SU-DHL-6 (cell line): Measurements from ENCODE around the gene TOMM40L.

ENCODE experiments used
- EZH2phosphoT487 ChIP-seq: fragments of 200-600 bp; sonication (generic), shearing (Covaris generic); conservative IDR thresholded peaks from 2 replicates; pipeline ENCODE4 v1.6.1; 2018; ENCODE audit warnings: mild to moderate bottlenecking, antibody characterized with exemption, low read length, moderate library complexity, mixed read lengths
- TF ChIP-seq, protein P1 (sequence below): fragments of 200-600 bp; sonication (generic); IDR thresholded peaks from one replicate; pipeline ENCODE4 v1.5.1; 2017; ENCODE audit warnings: antibody characterized with exemption, mild to moderate bottlenecking, low read length, moderate library complexity; ENCODE audit not compliant: insufficient read depth, poor library complexity, severe bottlenecking

- TF ChIP-seq, protein P1, sequence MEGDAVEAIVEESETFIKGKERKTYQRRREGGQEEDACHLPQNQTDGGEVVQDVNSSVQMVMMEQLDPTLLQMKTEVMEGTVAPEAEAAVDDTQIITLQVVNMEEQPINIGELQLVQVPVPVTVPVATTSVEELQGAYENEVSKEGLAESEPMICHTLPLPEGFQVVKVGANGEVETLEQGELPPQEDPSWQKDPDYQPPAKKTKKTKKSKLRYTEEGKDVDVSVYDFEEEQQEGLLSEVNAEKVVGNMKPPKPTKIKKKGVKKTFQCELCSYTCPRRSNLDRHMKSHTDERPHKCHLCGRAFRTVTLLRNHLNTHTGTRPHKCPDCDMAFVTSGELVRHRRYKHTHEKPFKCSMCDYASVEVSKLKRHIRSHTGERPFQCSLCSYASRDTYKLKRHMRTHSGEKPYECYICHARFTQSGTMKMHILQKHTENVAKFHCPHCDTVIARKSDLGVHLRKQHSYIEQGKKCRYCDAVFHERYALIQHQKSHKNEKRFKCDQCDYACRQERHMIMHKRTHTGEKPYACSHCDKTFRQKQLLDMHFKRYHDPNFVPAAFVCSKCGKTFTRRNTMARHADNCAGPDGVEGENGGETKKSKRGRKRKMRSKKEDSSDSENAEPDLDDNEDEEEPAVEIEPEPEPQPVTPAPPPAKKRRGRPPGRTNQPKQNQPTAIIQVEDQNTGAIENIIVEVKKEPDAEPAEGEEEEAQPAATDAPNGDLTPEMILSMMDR: no peak
- no peak for TF ChIP-seq EZH2phosphoT487
These were observed 25.7 kb downstream of the TOMM40L start for GRCh38 chr1:161251579-161251978.
